ENCODE data around the gene DROSHA.
A peak's percentile ranks its signal among the peaks of the same experiment; 100 is the strongest.

DROSHA gene

GRCh38 chr5:31359839-31360238 lies 172.1 kb downstream of the DROSHA start:
- Mint-ChIP-seq H3K36me3 (no peaks in the 10 kb centered on the region), H3K27ac (no peak overlapping the region), H3K27me3 (no peaks in the 10 kb centered on the region), H3K4me3 (no peak overlapping the region), H3K9me3 (peaks cover 12 to 15% of the 10 kb centered on the region in 2 donors), H3K4me1 (no peaks in the 10 kb centered on the region)
- DNase-seq (no peak), ATAC-seq (replicated peaks) (peak in 1 of 2 donors; percentile 39)

- Mint-ChIP-seq H3K4me3 (no peak overlapping the region), H3K27ac (no peak overlapping the region), H3K27me3 (no peaks in the 10 kb centered on the region), H3K36me3 (no peaks in the 10 kb centered on the region), H3K9me3 (peaks cover 10 to 17% of the 10 kb centered on the region in 2 donors), H3K4me1 (no peaks in the 10 kb centered on the region)
- DNase-seq: no peak
- ATAC-seq (replicated peaks): no peak
These were observed 174.9 kb downstream of the DROSHA start for GRCh38 chr5:31357038-31357437.

- Mint-ChIP-seq H3K4me3 (no peak overlapping the region), H3K36me3 (no peaks in the 10 kb centered on the region), H3K27ac (no peak overlapping the region), H3K4me1 (no peaks in the 10 kb centered on the region), H3K9me3 (peaks cover 10 to 17% of the 10 kb centered on the region in 2 donors), H3K27me3 (no peaks in the 10 kb centered on the region)
- ATAC-seq (replicated peaks) (no peak), DNase-seq (no peak)
These were observed 176.6 kb downstream of the DROSHA start for GRCh38 chr5:31355337-31355736.

Data from stimulated activated naive B cell treated with anti-CD40 and anti-IgM and Interleukin-4, amounts not matched to agents 10 μg/mL and 1 μg/mL and 100 μg/mL, for 72 hours (primary cell).